Kidney glomerular epithelial cell (primary cell): ENCODE results near the gene DOLPP1.

Experiments used
- DNase-seq: peaks from one replicate; lab custom pipeline; 2025; lab: John Stamatoyannopoulos, UW

DOLPP1 gene

GRCh38 chr9:129139233-129139992 lies 58.5 kb downstream of the DOLPP1 start:
- DNase-seq, result peak; percentile 77

- peak; percentile 95 for DNase-seq
Measured at GRCh38 chr9:129139993-129140396, 59.1 kb downstream of the DOLPP1 start.
